Natural killer cell (primary cell): Measurements from ENCODE around the gene WFIKKN1. TPM values are rescaled to one million over a fixed set of nuclear protein-coding genes. Genes with fewer than 3 reads are reported as not detected.

ENCODE experiments used
- ATAC-seq, 3 donors: fragments of 150-1000 bp in 2 of 3; fragments of 200-7000 bp in 1 of 3; cut with Tn5 transposase; 1 replicate in 1 of 3; 2 replicates in 2 of 3; pipeline ENCODE4 v1.10.0; 2021; ENCODE audit warnings: mild to moderate bottlenecking in 2 of 3, moderate library complexity in 2 of 3
- DNase-seq, 2 donors: peaks; one replicate each; pipeline versions ENCODE4 v3.0.0 to v3.0.0-alpha.2; 2013 to 2021; ENCODE audit warnings: mixed read lengths in 1 of 2
- H3K27ac ChIP-seq: one replicate; pipeline ENCODE4 v1.5.1; 2013; ENCODE audit warnings: mild to moderate bottlenecking, low read length
- H3K27me3 ChIP-seq: one replicate; pipeline ENCODE4 v1.6.1; 2013; ENCODE audit warnings: low read length; ENCODE audit not compliant: control insufficient read depth, insufficient read depth
- H3K36me3 ChIP-seq: one replicate; pipeline ENCODE4 v1.6.1; 2013; ENCODE audit warnings: low read length; ENCODE audit not compliant: control insufficient read depth, insufficient read depth
- H3K4me1 ChIP-seq: one replicate; pipeline ENCODE4 v1.6.1; 2013; ENCODE audit warnings: low read length; ENCODE audit not compliant: control insufficient read depth, insufficient read depth
- H3K4me3 ChIP-seq: one replicate; pipeline ENCODE4 v1.5.1; 2013; ENCODE audit warnings: low read length
- H3K9me3 ChIP-seq: one replicate; pipeline ENCODE4 v1.6.1; 2013; ENCODE audit warnings: low read length; ENCODE audit not compliant: control insufficient read depth, insufficient read depth
- H3K27ac Mint-ChIP-seq, 2 donors: one replicate each; pipeline ENCODE4 v1.8.0; 2022; ENCODE audit warnings: mild to moderate bottlenecking in 2 of 2, mixed read lengths in 2 of 2, moderate library complexity in 1 of 2
- H3K27me3 Mint-ChIP-seq, 2 donors: one replicate each; pipeline ENCODE4 v1.8.0; 2022; ENCODE audit warnings: low read depth in 2 of 2, mixed read lengths in 2 of 2
- H3K36me3 Mint-ChIP-seq: one replicate; pipeline ENCODE4 v1.8.0; 2022; ENCODE audit warnings: mixed read lengths
- H3K4me1 Mint-ChIP-seq, 2 donors: one replicate each; pipeline ENCODE4 v1.8.0; 2022; ENCODE audit warnings: mixed read lengths in 2 of 2
- H3K4me3 Mint-ChIP-seq: one replicate; pipeline ENCODE4 v1.8.0; 2022; ENCODE audit warnings: mild to moderate bottlenecking, moderate library complexity, mixed read lengths
- H3K9me3 Mint-ChIP-seq, 2 donors: one replicate each; pipeline ENCODE4 v1.8.0; 2022; ENCODE audit warnings: mixed read lengths in 2 of 2
- CTCF ChIP-seq: fragments of 200-600 bp; IDR thresholded peaks from one replicate; pipeline ENCODE4 v1.8.0; 2022; ENCODE audit warnings: antibody characterized with exemption
- WGBS: methylation state at CpG from one replicate; pipeline ENCODE4 v1.1.7; 2013; ENCODE audit warnings: missing lambda C conversion rate; ENCODE audit not compliant: insufficient coverage; 5-methylcytosine and 5-hydroxymethylcytosine counted together
- intact Hi-C: fragments of 100-400 bp; cut with micrococcal nuclease; formaldehyde crosslinking; loops from one replicate; pipeline ENCODE4 v1.14.2; 2022
- total RNA-seq, 4 donors: library from RNA; stranded (reverse); fragments of 120-200 nt in 1 of 4; gene quantifications; one replicate each; pipeline versions ENCODE4 v1.2.3 to v1.2.4, GENCODE V29; 2013 to 2022

WFIKKN1 gene
- total RNA-seq, 3 donors from 2014 or later (not counting 1 experiment from before 2014, with no cell fraction given), result 0.60 to 1.7 (median 0.75) TPM

GRCh38 chr16:677316-678190 is 46.8 kb downstream of the WFIKKN1 start:
- peaks cover 0 to 26% of the 10 kb centered on the region in 2 donors for H3K4me1 Mint-ChIP-seq
- no peaks in the 10 kb centered on the region for H3K27me3 Mint-ChIP-seq
- TF ChIP-seq CTCF, result no peak
- no peak overlapping the region for H3K4me3 Mint-ChIP-seq
- intact Hi-C loops, result no loop called here
- H3K4me1 ChIP-seq, result peaks cover 44% of the 10 kb centered on the region
- H3K9me3 Mint-ChIP-seq, result no peaks in the 10 kb centered on the region
- peaks cover 25% of the 10 kb centered on the region for H3K36me3 ChIP-seq
- peaks cover 3% of the 10 kb centered on the region for H3K27me3 ChIP-seq
- WGBS, result 78% methylated on average over 57 of the region's 57 CpGs
- DNase-seq (no peak), ATAC-seq (no peak)
- no peaks in the 10 kb centered on the region for H3K36me3 Mint-ChIP-seq
- H3K4me3 ChIP-seq, result no peak overlapping the region
- H3K27ac ChIP-seq, result no peak overlapping the region
- no peaks in the 10 kb centered on the region for H3K9me3 ChIP-seq
- H3K27ac Mint-ChIP-seq, result no peak overlapping the region

DNA sequence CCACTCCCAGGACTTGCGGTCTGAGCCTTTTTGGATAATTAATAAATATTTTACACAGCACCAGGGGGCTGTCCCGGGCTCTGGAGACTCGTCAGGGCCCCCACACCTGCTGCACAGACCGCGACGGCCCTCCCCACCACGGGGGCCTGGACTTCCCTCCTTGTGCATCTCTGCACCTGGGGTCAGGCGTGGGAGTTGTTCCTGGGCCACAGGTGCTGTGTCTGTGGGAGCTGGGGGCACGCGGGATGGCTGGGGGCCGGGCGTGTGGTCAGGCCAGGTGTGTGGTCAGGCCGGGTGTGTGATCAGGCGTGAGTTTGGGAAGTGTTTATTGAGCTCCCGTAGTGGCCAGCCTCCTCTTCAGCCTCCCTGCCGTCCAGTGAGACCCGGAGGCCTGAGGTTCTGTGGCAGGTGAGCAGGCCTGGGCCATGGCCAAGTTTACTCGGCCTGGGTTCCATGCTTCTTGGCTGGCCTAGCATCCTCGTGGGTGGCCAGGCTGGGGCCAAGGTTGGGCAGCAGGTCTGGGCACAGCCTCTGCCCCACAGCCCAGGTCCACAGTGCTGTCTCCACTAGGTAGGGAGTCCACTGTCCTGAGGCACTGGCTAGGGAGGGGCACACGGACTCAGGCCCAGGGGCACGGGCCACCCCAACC is 47.5 kb downstream of the WFIKKN1 start:
- H3K27me3 ChIP-seq, result peaks cover 3% of the 10 kb centered on the region
- Mint-ChIP-seq H3K9me3 (no peaks in the 10 kb centered on the region), H3K27ac (no peak overlapping the region), H3K36me3 (no peaks in the 10 kb centered on the region), H3K27me3 (no peaks in the 10 kb centered on the region), H3K4me1 (peaks cover 0 to 29% of the 10 kb centered on the region in 2 donors), H3K4me3 (peak overlapping the region; percentile 74)
- intact Hi-C loops, result no loop called here
- ATAC-seq (no peak), DNase-seq (no peak)
- no peak for TF ChIP-seq CTCF
- no peak overlapping the region for H3K27ac ChIP-seq
- H3K4me3 ChIP-seq, result no peak overlapping the region
- peaks cover 20% of the 10 kb centered on the region for H3K36me3 ChIP-seq
- peaks cover 52% of the 10 kb centered on the region for H3K4me1 ChIP-seq
- H3K9me3 ChIP-seq, result no peaks in the 10 kb centered on the region
- WGBS, result 74% methylated on average over 20 of the region's 21 CpGs

DNA sequence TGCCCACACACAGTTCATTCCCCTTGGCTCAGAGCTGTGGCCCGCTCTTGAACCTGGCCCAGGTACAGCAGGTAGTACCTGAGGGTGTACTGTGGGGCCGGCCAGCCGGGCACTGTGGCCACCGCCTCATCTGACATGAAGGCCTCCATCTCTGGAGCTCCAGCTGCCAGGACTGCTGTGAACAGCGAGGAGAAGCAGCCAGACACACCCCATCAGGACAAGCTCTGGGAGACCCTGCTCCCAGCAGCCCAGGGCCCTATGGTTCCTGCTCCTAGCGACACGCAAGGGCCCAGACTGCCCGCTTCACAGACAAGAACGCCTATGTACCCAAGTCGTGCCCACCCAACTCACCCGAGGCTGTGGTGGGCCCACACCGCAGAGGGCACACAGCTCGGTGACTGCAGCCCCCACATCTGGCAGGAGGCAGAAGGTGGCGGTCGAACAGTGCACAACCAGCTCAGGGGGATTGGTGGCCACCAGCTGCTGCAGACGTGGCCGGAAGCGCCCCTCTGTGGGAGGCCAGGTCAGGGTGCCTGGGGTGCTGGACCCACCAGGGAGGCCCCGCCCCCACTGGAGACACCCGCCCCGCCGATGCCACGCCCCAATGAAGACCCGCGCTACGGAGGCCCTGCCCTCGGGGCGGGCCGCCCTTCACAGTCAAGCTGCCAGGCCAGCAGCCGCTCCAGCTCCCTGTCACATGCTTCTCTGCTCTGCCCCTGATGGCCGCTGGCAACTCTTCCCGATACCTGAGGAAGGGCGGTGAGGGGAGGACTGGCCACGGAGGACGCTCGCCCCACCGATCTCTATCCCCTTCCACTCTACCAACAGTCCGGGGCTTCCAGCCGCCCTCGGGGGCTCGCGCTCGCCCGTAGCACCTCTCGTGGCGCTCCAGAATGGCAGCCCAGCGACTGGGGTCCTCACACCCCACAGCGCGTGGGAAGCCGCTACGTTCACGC is 48.4 kb downstream of the WFIKKN1 start:
- Histone ChIP-seq H3K9me3 (no peaks in the 10 kb centered on the region), H3K4me3 (peak overlapping the region; percentile 42), H3K27ac (peak overlapping the region; percentile 31), H3K27me3 (peaks cover 3% of the 10 kb centered on the region), H3K4me1 (peaks cover 58% of the 10 kb centered on the region), H3K36me3 (peaks cover 17% of the 10 kb centered on the region)
- Mint-ChIP-seq H3K4me1 (peaks cover 0 to 31% of the 10 kb centered on the region in 2 donors), H3K36me3 (no peaks in the 10 kb centered on the region), H3K4me3 (peak overlapping the region; percentile 85), H3K9me3 (no peaks in the 10 kb centered on the region), H3K27ac (peak overlapping the region; percentile 61 to 75), H3K27me3 (no peaks in the 10 kb centered on the region)
- peak in 2 of 3 donors; percentile 6 to 9 for ATAC-seq
- DNase-seq, result peak in 1 of 2 donors; percentile 65
- intact Hi-C loops, result no loop called here
- WGBS, result 24% methylated on average over 52 of the region's 52 CpGs
- no peak for TF ChIP-seq CTCF
